B cell (primary cell): ENCODE data around the gene STX7. TPM values are rescaled to one million over a fixed set of nuclear protein-coding genes. Genes with fewer than 3 reads are reported as not detected.

Source experiments
- ATAC-seq: fragments of 200-7000 bp; cut with Tn5 transposase; one replicate; pipeline ENCODE4 v1.10.0; 2021; ENCODE audit warnings: low read depth, mild to moderate bottlenecking, moderate number of reproducible peaks, moderate library complexity
- CTCF ChIA-PET: fragments of 350-600 bp; sonication (Branson Sonifier 250); formaldehyde crosslinking; loops from one replicate; lab custom pipeline; 2021; ENCODE audit warnings: antibody characterized with exemption, inconsistent platforms; lab: Charles Lee
- POLR2A ChIA-PET: fragments of 350-600 bp; sonication (Branson Sonifier 250); formaldehyde crosslinking; loops from one replicate; lab custom pipeline; 2021; ENCODE audit warnings: antibody characterized with exemption; lab: Charles Lee
- DNase-seq: peaks from one replicate; pipeline ENCODE4 v3.0.0; 2013
- H2AFZ ChIP-seq: 2 replicates; pipeline ENCODE4 v1.6.1; 2012; ENCODE audit warnings: mild to moderate bottlenecking, low read depth, low read length; ENCODE audit not compliant: insufficient read depth, poor library complexity, severe bottlenecking
- H3K27ac ChIP-seq, 2 donors: 1 replicate in 1 of 2; 2 replicates in 1 of 2; pipeline ENCODE4 v1.5.1; 2012 to 2013; ENCODE audit warnings: low read length in 2 of 2, mild to moderate bottlenecking in 2 of 2, moderate library complexity in 1 of 2
- H3K27me3 ChIP-seq, 4 experiments: fragments of 200-600 bp in 1 of 4; sonication (generic) in 1 of 4; replicated peaks in 1 of 4; 1 replicate in 2 of 4; 2 replicates in 2 of 4; pipeline versions ENCODE4 v1.6.1 to v1.7.0; 2013 to 2016; ENCODE audit warnings: low read length in 3 of 4, mild to moderate bottlenecking in 2 of 4, mixed read lengths in 1 of 4, moderate library complexity in 1 of 4; ENCODE audit not compliant: insufficient read depth in 4 of 4, control insufficient read depth in 3 of 4; ENCODE audit errors: control extremely low read depth in 1 of 4
- H3K36me3 ChIP-seq, 2 experiments: replicated peaks in 1 of 2; 1 replicate in 1 of 2; 2 replicates in 1 of 2; pipeline versions ENCODE4 v1.6.1 to v1.7.1; 2013; ENCODE audit warnings: low read length in 1 of 2; ENCODE audit not compliant: insufficient read depth in 2 of 2, control insufficient read depth in 1 of 2; ENCODE audit errors: control extremely low read depth in 1 of 2, extremely low read depth in 1 of 2
- H3K4me1 ChIP-seq, 2 donors: fragments of 200-600 bp in 1 of 2; sonication (generic) in 1 of 2; 1 replicate in 1 of 2; 2 replicates in 1 of 2; pipeline versions ENCODE4 v1.5.1 to v1.6.1; 2013 to 2017; ENCODE audit warnings: low read length in 2 of 2; ENCODE audit not compliant: control insufficient read depth in 2 of 2, insufficient read depth in 2 of 2
- H3K4me2 ChIP-seq: replicated peaks from 2 replicates; pipeline ENCODE3; 2012; ENCODE audit warnings: mild to moderate bottlenecking, low read depth, low read length; ENCODE audit not compliant: poor library complexity, severe bottlenecking
- H3K4me3 ChIP-seq, 5 experiments: fragments of 200-600 bp in 1 of 5; sonication (generic) in 1 of 5; 1 replicate in 3 of 5; 2 replicates in 2 of 5; pipeline versions ENCODE4 v1.5.1 to v1.7.0; 2011 to 2016; ENCODE audit warnings: low read length in 4 of 5, mild to moderate bottlenecking in 4 of 5, low read depth in 2 of 5, control low read depth in 1 of 5, moderate library complexity in 1 of 5; ENCODE audit not compliant: insufficient read depth in 1 of 5; ENCODE audit errors: control extremely low read depth in 1 of 5, extremely low read depth in 1 of 5
- H3K79me2 ChIP-seq: fragments of 200-600 bp; sonication (generic); one replicate; pipeline ENCODE4 v1.6.0; 2016; ENCODE audit warnings: low read length; ENCODE audit not compliant: control insufficient read depth, insufficient read depth
- H3K9ac ChIP-seq: fragments of 200-600 bp; sonication (generic); 2 replicates; pipeline ENCODE4 v1.6.1; 2017; ENCODE audit warnings: mild to moderate bottlenecking, low read length, moderate library complexity
- H3K9me3 ChIP-seq, 3 donors: one replicate each; pipeline versions ENCODE4 v1.6.1 to v1.7.1; 2013; ENCODE audit warnings: low read length in 2 of 3; ENCODE audit not compliant: control insufficient read depth in 2 of 3, insufficient read depth in 1 of 3; ENCODE audit errors: control extremely low read depth in 1 of 3
- H4K20me1 ChIP-seq: 2 replicates; pipeline ENCODE4 v1.6.0; 2012; ENCODE audit warnings: mild to moderate bottlenecking, low read length; ENCODE audit not compliant: insufficient read depth, control insufficient read depth, poor library complexity, severe bottlenecking
- H3K27ac Mint-ChIP-seq: one replicate; pipeline ENCODE4 v1.8.0; 2021; ENCODE audit warnings: mixed read lengths
- H3K27me3 Mint-ChIP-seq: one replicate; pipeline ENCODE4 v1.8.0; 2021; ENCODE audit warnings: mixed read lengths
- H3K4me1 Mint-ChIP-seq: one replicate; pipeline ENCODE4 v1.8.0; 2021; ENCODE audit warnings: mixed read lengths
- H3K4me3 Mint-ChIP-seq: one replicate; pipeline ENCODE4 v1.8.0; 2021; ENCODE audit warnings: mixed read lengths
- H3K9me3 Mint-ChIP-seq: one replicate; pipeline ENCODE4 v1.8.0; 2022; ENCODE audit warnings: mixed read lengths; ENCODE audit not compliant: insufficient read depth
- EZH2 ChIP-seq: IDR thresholded peaks from 2 replicates; pipeline ENCODE4 v1.6.1; 2012; ENCODE audit warnings: borderline replicate concordance, low read depth, mild to moderate bottlenecking, moderate library complexity, low read length; ENCODE audit not compliant: insufficient read depth, poor library complexity, severe bottlenecking
- WGBS: methylation state at CpG from one replicate; pipeline ENCODE4 v1.1.5; 2013; ENCODE audit warnings: missing lambda C conversion rate; ENCODE audit not compliant: insufficient coverage; 5-methylcytosine and 5-hydroxymethylcytosine counted together
- intact Hi-C: fragments of 100-400 bp; cut with micrococcal nuclease; formaldehyde crosslinking; loops from one replicate; pipeline ENCODE4 v1.10.0; 2022
- polyA plus RNA-seq: library from polyadenylated mRNA; depleted of rRNA; stranded (reverse); fragments of >200 nt; gene quantifications from 2 replicates; pipeline ENCODE4 v1.2.3, GENCODE V29; 2012
- total RNA-seq, 2 donors: library from RNA; stranded (reverse); fragments of 120-200 nt in 1 of 2; gene quantifications; 1 replicate in 1 of 2; 2 replicates in 1 of 2; pipeline versions ENCODE4 v1.2.3 to v1.2.4, GENCODE V29; 2013 to 2022
- TF ChIP-seq, protein P1 (sequence below): fragments of 200-600 bp; IDR thresholded peaks from one replicate; pipeline ENCODE4 v1.8.0; 2022; ENCODE audit warnings: antibody characterized with exemption, mild to moderate bottlenecking

Gene STX7
- total and polyA plus RNA-seq, 2 donors (not counting 1 experiment from before 2014, with no cell fraction given), result 70.9 to 221 TPM

GRCh38 chr6:132414761-132415160 is 98.2 kb downstream of the STX7 start:
- no peak overlapping the region for H2AFZ ChIP-seq
- intact Hi-C loops, result no loop called here
- H3K27ac Mint-ChIP-seq, result no peak overlapping the region
- ChIA-PET CTCF (interaction anchor here (0.6 kb wide), 1 partner anchor 29 kb away, joined by 5 read pairs; no protein-coding TSS in a partner anchor), POLR2A (no interaction called here)
- 100% methylated on average over 3 of the region's 5 CpGs for WGBS
- H3K4me3 Mint-ChIP-seq, result no peak overlapping the region
- DNase-seq, result no peak
- no peaks in the 10 kb centered on the region for H3K4me1 ChIP-seq
- no peaks in the 10 kb centered on the region for H4K20me1 ChIP-seq
- H3K27ac ChIP-seq, result no peak overlapping the region
- peaks cover 0 to 9% (median 6%) of the 10 kb centered on the region in 4 experiments for H3K27me3 ChIP-seq
- no peak for TF ChIP-seq EZH2
- TF ChIP-seq, protein P1, sequence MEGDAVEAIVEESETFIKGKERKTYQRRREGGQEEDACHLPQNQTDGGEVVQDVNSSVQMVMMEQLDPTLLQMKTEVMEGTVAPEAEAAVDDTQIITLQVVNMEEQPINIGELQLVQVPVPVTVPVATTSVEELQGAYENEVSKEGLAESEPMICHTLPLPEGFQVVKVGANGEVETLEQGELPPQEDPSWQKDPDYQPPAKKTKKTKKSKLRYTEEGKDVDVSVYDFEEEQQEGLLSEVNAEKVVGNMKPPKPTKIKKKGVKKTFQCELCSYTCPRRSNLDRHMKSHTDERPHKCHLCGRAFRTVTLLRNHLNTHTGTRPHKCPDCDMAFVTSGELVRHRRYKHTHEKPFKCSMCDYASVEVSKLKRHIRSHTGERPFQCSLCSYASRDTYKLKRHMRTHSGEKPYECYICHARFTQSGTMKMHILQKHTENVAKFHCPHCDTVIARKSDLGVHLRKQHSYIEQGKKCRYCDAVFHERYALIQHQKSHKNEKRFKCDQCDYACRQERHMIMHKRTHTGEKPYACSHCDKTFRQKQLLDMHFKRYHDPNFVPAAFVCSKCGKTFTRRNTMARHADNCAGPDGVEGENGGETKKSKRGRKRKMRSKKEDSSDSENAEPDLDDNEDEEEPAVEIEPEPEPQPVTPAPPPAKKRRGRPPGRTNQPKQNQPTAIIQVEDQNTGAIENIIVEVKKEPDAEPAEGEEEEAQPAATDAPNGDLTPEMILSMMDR, result no peak
- no peaks in the 10 kb centered on the region for H3K9me3 Mint-ChIP-seq
- H3K36me3 ChIP-seq, result no peaks in the 10 kb centered on the region
- peaks cover 17% of the 10 kb centered on the region for H3K27me3 Mint-ChIP-seq
- no peak overlapping the region for H3K9ac ChIP-seq
- no peaks in the 10 kb centered on the region for H3K79me2 ChIP-seq
- no peak overlapping the region for H3K4me3 ChIP-seq
- no peak for ATAC-seq
- H3K4me1 Mint-ChIP-seq, result peaks cover 3% of the 10 kb centered on the region
- peaks cover 0 to 11% (median 0%) of the 10 kb centered on the region in 3 donors for H3K9me3 ChIP-seq
- no peak overlapping the region for H3K4me2 ChIP-seq

- Histone ChIP-seq H3K4me3 (no peak overlapping the region), H3K27ac (no peak overlapping the region), H3K4me2 (no peak overlapping the region), H3K79me2 (no peaks in the 10 kb centered on the region), H3K36me3 (no peaks in the 10 kb centered on the region), H3K4me1 (no peaks in the 10 kb centered on the region), H4K20me1 (no peaks in the 10 kb centered on the region), H3K9me3 (peaks cover 0 to 11% (median 0%) of the 10 kb centered on the region in 3 donors), H3K27me3 (peaks cover 0 to 9% (median 6%) of the 10 kb centered on the region in 4 experiments), H3K9ac (no peak overlapping the region), H2AFZ (no peak overlapping the region)
- Mint-ChIP-seq H3K27me3 (peaks cover 17% of the 10 kb centered on the region), H3K4me3 (no peak overlapping the region), H3K4me1 (peaks cover 3% of the 10 kb centered on the region), H3K27ac (no peak overlapping the region), H3K9me3 (no peaks in the 10 kb centered on the region)
- no peak for DNase-seq
- ATAC-seq, result no peak
- intact Hi-C loops, result no loop called here
- POLR2A ChIA-PET, result no interaction called here
- WGBS, result 82% methylated on average over 4 of the region's 6 CpGs
- CTCF ChIA-PET, result interaction anchor here (0.6 kb wide), 1 partner anchor 28 kb away, joined by 5 read pairs; no protein-coding TSS in a partner anchor
- TF ChIP-seq EZH2, result no peak
- TF ChIP-seq, protein P1, result no peak
Measured at GRCh38 chr6:132414322-132414721, 98.6 kb downstream of the STX7 start.
